ENCODE data around the gene DSCAM. TPM values are rescaled to one million over a fixed set of nuclear protein-coding genes. Genes with fewer than 3 reads are reported as not detected.

Gene DSCAM
- total RNA-seq, 1 experiment from 2014 or later: not detected

DNA sequence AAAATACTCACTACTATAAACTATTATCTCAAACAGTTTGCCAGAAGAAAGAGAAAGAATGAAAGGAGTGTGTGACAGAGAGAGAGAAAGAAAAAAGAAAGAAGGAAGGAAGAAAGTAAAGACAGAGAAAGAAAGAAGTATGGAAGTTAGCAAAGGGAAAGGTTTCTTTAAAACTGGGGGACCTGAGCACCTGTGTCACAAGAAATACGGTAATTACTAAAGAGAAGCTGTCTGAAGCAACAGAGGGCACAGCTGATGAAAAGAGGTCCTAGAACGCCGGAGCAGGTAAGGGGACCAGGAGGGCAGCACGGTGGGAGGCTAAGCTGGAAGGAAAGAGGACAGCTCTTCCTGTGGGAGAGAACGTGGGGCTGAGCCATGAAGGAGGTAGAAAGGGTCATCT is 163.6 kb downstream of the DSCAM start:
- DNase-seq (ENCODE audit: low read depth, low spot score) (no peak), ATAC-seq (no peak)
- Histone ChIP-seq H4K20me1 (ENCODE audit: insufficient read depth) (no peaks in the 10 kb centered on the region), H3K27me3 (ENCODE audit: insufficient read depth, low read length) (no peaks in the 10 kb centered on the region), H3K9me3 (ENCODE audit: control insufficient read depth in 1 of 2, insufficient read depth in 1 of 2, low read depth in 1 of 2, low read length in 2 of 2) (peaks cover 23 to 45% of the 10 kb centered on the region in 2 experiments; a peak in 3 of 4 replicates), H3K4me2 (ENCODE audit: low read length) (no peak overlapping the region), H3K79me2 (ENCODE audit: insufficient read depth, low read length) (no peaks in the 10 kb centered on the region), H3K27ac (ENCODE audit: low read depth, low read length) (no peak overlapping the region), H2AFZ (ENCODE audit: low read depth, low read length, poor library complexity, severe bottlenecking) (no peak overlapping the region), H3K9ac (ENCODE audit: low read length) (no peak overlapping the region), H3K4me1 (ENCODE audit: control insufficient read depth in 1 of 2, insufficient read depth in 2 of 2, low read length in 2 of 2) (no peaks in the 10 kb centered on the region), H3K9me2 (ENCODE audit: insufficient read depth) (no peaks in the 10 kb centered on the region), H3K4me3 (replicated peaks in 1 of 2; ENCODE audit: low read depth in 1 of 2, low read length in 2 of 2) (no peak overlapping the region), H3K36me3 (ENCODE audit: control insufficient read depth in 1 of 2, insufficient read depth in 2 of 2, low read length in 2 of 2) (no peaks in the 10 kb centered on the region)
- intact Hi-C loops (cut with micrococcal nuclease): no loop called here
- no TSS peak for BruUV-seq (replicated peaks)
- TF ChIP-seq, protein P1, sequence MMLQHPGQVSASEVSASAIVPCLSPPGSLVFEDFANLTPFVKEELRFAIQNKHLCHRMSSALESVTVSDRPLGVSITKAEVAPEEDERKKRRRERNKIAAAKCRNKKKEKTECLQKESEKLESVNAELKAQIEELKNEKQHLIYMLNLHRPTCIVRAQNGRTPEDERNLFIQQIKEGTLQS (IDR thresholded peaks at IDR 0.05): no peak
- TF ChIP-seq ELF1 (IDR thresholded peaks at IDR 0.05; ENCODE audit: borderline replicate concordance, low read depth) (no peak), JUND (IDR thresholded peaks at IDR 0.05) (no peak), EZH2phosphoT487 (IDR thresholded peaks at IDR 0.05; ENCODE audit: borderline replicate concordance) (no peak)
- TF ChIP-seq, protein P2, sequence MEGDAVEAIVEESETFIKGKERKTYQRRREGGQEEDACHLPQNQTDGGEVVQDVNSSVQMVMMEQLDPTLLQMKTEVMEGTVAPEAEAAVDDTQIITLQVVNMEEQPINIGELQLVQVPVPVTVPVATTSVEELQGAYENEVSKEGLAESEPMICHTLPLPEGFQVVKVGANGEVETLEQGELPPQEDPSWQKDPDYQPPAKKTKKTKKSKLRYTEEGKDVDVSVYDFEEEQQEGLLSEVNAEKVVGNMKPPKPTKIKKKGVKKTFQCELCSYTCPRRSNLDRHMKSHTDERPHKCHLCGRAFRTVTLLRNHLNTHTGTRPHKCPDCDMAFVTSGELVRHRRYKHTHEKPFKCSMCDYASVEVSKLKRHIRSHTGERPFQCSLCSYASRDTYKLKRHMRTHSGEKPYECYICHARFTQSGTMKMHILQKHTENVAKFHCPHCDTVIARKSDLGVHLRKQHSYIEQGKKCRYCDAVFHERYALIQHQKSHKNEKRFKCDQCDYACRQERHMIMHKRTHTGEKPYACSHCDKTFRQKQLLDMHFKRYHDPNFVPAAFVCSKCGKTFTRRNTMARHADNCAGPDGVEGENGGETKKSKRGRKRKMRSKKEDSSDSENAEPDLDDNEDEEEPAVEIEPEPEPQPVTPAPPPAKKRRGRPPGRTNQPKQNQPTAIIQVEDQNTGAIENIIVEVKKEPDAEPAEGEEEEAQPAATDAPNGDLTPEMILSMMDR (IDR thresholded peaks at IDR 0.05 in 2 of 3, conservative IDR thresholded peaks at IDR 0.05 in 1 of 3; ENCODE audit: borderline replicate concordance in 1 of 3, insufficient read depth in 1 of 3, low read depth in 2 of 3, low read length in 2 of 3): no peak
- ChIA-PET CTCF (no interaction called here), RAD21 (ENCODE audit: low non-redundant PET in 1 of 2, low total read pairs in 2 of 2, uncharacterized antibody in 2 of 2, unreplicated experiment in 2 of 2) (no interaction called here), POLR2A (no interaction called here)

DNA sequence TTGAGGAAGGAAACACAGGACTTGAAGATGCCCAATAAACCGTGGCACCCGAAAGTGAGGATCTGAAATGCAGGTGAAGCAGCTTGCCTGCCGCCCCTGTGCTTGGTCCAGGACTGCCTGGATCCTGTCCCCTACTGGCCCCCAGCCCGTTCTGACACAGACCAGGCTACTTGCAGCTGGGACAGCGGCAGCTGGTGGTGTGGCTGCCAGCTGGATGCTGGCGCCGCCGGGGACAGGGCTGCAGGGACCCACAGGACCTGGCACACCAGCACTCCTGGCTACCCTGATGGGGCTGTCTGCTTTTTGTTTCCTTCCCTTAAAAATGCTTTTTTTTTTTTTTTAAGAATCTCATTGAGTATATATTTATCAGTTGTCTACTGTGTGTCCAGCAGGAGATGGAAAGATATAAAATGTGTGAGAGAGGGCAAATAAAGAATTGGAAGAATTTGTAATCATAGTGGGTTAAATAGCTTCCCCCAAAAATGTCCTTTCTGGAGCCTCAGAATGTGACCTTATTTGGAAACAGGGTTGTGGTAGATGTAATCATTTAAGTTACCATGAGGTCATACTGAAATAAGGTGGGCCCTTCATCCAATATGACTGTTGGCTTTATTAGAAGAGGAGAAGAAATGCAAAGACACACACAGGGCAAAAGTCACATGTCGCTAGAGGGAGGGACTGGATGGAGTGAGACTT is 165.6 kb downstream of the DSCAM start:
- intact Hi-C loops (cut with micrococcal nuclease): no loop called here
- CTCF ChIA-PET: no interaction called here
- POLR2A ChIA-PET: no interaction called here
- Histone ChIP-seq H3K27ac (ENCODE audit: low read depth, low read length) (no peak overlapping the region), H4K20me1 (ENCODE audit: insufficient read depth) (no peaks in the 10 kb centered on the region), H3K36me3 (ENCODE audit: control insufficient read depth in 1 of 2, insufficient read depth in 2 of 2, low read length in 2 of 2) (no peaks in the 10 kb centered on the region), H2AFZ (ENCODE audit: low read depth, low read length, poor library complexity, severe bottlenecking) (no peak overlapping the region), H3K27me3 (ENCODE audit: insufficient read depth, low read length) (no peaks in the 10 kb centered on the region), H3K9ac (ENCODE audit: low read length) (no peak overlapping the region), H3K4me2 (ENCODE audit: low read length) (no peak overlapping the region), H3K79me2 (ENCODE audit: insufficient read depth, low read length) (no peaks in the 10 kb centered on the region), H3K9me2 (ENCODE audit: insufficient read depth) (no peaks in the 10 kb centered on the region), H3K4me1 (ENCODE audit: control insufficient read depth in 1 of 2, insufficient read depth in 2 of 2, low read length in 2 of 2) (no peaks in the 10 kb centered on the region), H3K9me3 (ENCODE audit: control insufficient read depth in 1 of 2, insufficient read depth in 1 of 2, low read depth in 1 of 2, low read length in 2 of 2) (peaks cover 28 to 46% of the 10 kb centered on the region in 2 experiments; a peak in 3 of 4 replicates), H3K4me3 (replicated peaks in 1 of 2; ENCODE audit: low read depth in 1 of 2, low read length in 2 of 2) (no peak overlapping the region)
- DNase-seq (ENCODE audit: low read depth, low spot score): no peak
- TF ChIP-seq JUND (IDR thresholded peaks at IDR 0.05) (no peak), YY1 (IDR thresholded peaks at IDR 0.05; ENCODE audit: extremely low read depth, insufficient replicate concordance, low read depth, low read length) (no peak), POLR2A (IDR thresholded peaks at IDR 0.05; ENCODE audit: borderline replicate concordance, extremely low read depth, insufficient read depth, insufficient read length) (no peak), ZFX (IDR thresholded peaks at IDR 0.05) (no peak), POLR2AphosphoS5 (IDR thresholded peaks at IDR 0.05; ENCODE audit: low read depth, low read length) (no peak), SRF (IDR thresholded peaks at IDR 0.05; ENCODE audit: low read depth) (no peak), EGR1 (IDR thresholded peaks at IDR 0.05; ENCODE audit: low read depth) (no peak), FOSL1 (IDR thresholded peaks at IDR 0.05; ENCODE audit: low read depth) (no peak)
- RAD21 ChIA-PET (ENCODE audit: low non-redundant PET in 1 of 2, low total read pairs in 2 of 2, uncharacterized antibody in 2 of 2, unreplicated experiment in 2 of 2): no interaction called here
- BruUV-seq (replicated peaks): no TSS peak
- ATAC-seq: no peak

Data from HCT116 (cell line).